Neutrophil (primary cell): ENCODE data around the gene CACNA1I.

Experiments used
- H3K27ac ChIP-seq: fragments of 200-600 bp; sonication (generic); 2 replicates; pipeline ENCODE4 v1.5.1; 2016; ENCODE audit warnings: mild to moderate bottlenecking, moderate library complexity
- H3K27me3 ChIP-seq: fragments of 200-600 bp; sonication (generic); 2 replicates; pipeline ENCODE4 v1.6.0; 2016; ENCODE audit warnings: mild to moderate bottlenecking
- H3K36me3 ChIP-seq: fragments of 200-600 bp; sonication (generic); 2 replicates; pipeline ENCODE4 v1.5.1; 2017
- H3K4me1 ChIP-seq, 2 experiments: fragments of 200-600 bp in 1 of 2; sonication (generic) in 1 of 2; 1 replicate in 1 of 2; 2 replicates in 1 of 2; pipeline versions ENCODE4 v1.5.1 to v1.6.1; 2013 to 2016; ENCODE audit warnings: low read depth in 1 of 2, low read length in 1 of 2, mild to moderate bottlenecking in 1 of 2, moderate library complexity in 1 of 2; ENCODE audit not compliant: control insufficient read depth in 1 of 2, insufficient read depth in 1 of 2
- H3K4me3 ChIP-seq, 2 experiments: fragments of 200-600 bp in 1 of 2; sonication (generic) in 1 of 2; 1 replicate in 1 of 2; 2 replicates in 1 of 2; pipeline ENCODE4 v1.5.1; 2013 to 2016; ENCODE audit warnings: low read depth in 1 of 2, low read length in 1 of 2, mild to moderate bottlenecking in 1 of 2, moderate library complexity in 1 of 2
- H3K9me3 ChIP-seq: fragments of 200-600 bp; sonication (generic); 2 replicates; pipeline ENCODE4 v1.5.1; 2016
- TF ChIP-seq, protein P1 (sequence below): fragments of 200-600 bp; sonication (generic); IDR thresholded peaks from 2 replicates; pipeline ENCODE4 v1.5.1; 2016; ENCODE audit warnings: antibody characterized with exemption

Gene CACNA1I

DNA sequence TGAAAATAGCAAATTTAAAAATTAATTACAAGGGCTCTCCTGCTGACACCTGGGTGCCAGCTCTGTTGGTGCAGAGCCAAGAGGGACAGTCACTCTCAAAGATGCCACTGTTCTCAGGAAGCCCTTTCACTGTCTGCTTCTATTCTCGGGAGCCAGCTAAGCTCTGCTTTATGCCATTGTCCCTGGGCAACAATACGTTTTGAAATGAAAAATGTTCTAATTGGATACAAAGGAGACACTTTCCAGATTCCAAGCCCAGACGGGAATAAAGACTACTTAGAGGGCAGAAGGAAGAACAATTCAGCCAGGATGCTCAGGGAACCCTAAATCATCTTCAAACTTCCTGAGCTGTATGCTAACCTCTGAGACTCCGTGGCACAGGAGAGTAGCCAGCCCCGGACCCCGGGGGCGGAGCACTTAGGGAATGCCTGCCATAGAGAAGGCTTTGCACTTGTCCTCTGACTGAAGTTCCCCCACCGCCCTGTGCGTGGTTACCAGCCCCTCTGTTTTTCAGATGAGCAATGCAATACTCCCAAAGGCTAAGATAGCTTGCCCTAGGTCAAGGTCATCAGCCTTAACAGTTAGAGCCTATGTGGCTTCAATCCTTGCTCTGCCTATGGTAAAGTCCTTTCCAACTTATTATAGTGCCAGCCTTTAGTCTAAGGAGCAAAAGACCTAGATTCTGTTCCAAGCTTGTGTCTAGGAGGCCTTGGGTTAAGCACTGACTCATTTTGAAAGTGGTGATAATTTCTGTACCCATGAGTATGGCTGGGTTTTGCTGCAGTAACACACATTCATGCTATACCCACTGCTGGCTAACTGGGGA lies 150.9 kb downstream of the CACNA1I start:
- H3K4me1 ChIP-seq = no peaks in the 10 kb centered on the region
- TF ChIP-seq, protein P1, sequence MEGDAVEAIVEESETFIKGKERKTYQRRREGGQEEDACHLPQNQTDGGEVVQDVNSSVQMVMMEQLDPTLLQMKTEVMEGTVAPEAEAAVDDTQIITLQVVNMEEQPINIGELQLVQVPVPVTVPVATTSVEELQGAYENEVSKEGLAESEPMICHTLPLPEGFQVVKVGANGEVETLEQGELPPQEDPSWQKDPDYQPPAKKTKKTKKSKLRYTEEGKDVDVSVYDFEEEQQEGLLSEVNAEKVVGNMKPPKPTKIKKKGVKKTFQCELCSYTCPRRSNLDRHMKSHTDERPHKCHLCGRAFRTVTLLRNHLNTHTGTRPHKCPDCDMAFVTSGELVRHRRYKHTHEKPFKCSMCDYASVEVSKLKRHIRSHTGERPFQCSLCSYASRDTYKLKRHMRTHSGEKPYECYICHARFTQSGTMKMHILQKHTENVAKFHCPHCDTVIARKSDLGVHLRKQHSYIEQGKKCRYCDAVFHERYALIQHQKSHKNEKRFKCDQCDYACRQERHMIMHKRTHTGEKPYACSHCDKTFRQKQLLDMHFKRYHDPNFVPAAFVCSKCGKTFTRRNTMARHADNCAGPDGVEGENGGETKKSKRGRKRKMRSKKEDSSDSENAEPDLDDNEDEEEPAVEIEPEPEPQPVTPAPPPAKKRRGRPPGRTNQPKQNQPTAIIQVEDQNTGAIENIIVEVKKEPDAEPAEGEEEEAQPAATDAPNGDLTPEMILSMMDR = no peak

DNA sequence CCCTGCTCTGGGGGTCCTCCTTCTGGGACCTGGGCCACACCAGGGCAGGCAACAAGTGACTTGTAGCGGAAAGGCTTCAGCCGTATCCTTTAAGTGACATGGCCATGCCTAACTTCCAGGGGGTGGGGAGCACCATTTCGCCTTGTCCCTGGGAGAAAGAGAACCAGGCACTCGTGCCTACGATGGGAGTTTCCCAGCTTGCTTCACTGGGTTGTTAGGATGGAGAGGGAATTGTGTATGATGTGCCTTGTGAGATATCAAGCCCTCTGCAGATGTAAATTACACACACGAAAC lies 151.4 kb downstream of the CACNA1I start:
- H3K36me3 ChIP-seq = no peaks in the 10 kb centered on the region
- H3K4me1 ChIP-seq = no peaks in the 10 kb centered on the region
- no peak overlapping the region for H3K4me3 ChIP-seq
- peaks cover 52% of the 10 kb centered on the region for H3K27me3 ChIP-seq
- H3K27ac ChIP-seq = no peak overlapping the region
- TF ChIP-seq, protein P1 = no peak
- no peaks in the 10 kb centered on the region for H3K9me3 ChIP-seq

More for the DNA sequence above, 150.9 kb downstream of the CACNA1I start:
- Histone ChIP-seq H3K27me3 (peaks cover 47% of the 10 kb centered on the region), H3K9me3 (no peaks in the 10 kb centered on the region), H3K36me3 (no peaks in the 10 kb centered on the region), H3K27ac (no peak overlapping the region), H3K4me3 (no peak overlapping the region)

GRCh38 chr22:39722501-39722900 lies 151.9 kb downstream of the CACNA1I start:
- H3K27ac ChIP-seq = no peak overlapping the region
- TF ChIP-seq, protein P1 = no peak
- H3K36me3 ChIP-seq = no peaks in the 10 kb centered on the region

GRCh38 chr22:39723463-39723862 lies 152.9 kb downstream of the CACNA1I start:
- no peak overlapping the region for H3K27ac ChIP-seq
- no peak overlapping the region for H3K4me3 ChIP-seq
- H3K9me3 ChIP-seq = no peaks in the 10 kb centered on the region
- no peaks in the 10 kb centered on the region for H3K36me3 ChIP-seq
- H3K4me1 ChIP-seq = no peaks in the 10 kb centered on the region
- H3K27me3 ChIP-seq = peaks cover 67% of the 10 kb centered on the region
- TF ChIP-seq, protein P1 = no peak

More at GRCh38 chr22:39722501-39722900, 151.9 kb downstream of the CACNA1I start:
- Histone ChIP-seq H3K4me3 (no peak overlapping the region), H3K27me3 (peaks cover 58% of the 10 kb centered on the region), H3K4me1 (no peaks in the 10 kb centered on the region), H3K9me3 (no peaks in the 10 kb centered on the region)

GRCh38 chr22:39723899-39724351 lies 153.4 kb downstream of the CACNA1I start:
- no peaks in the 10 kb centered on the region for H3K4me1 ChIP-seq
- H3K36me3 ChIP-seq = no peaks in the 10 kb centered on the region
- no peaks in the 10 kb centered on the region for H3K9me3 ChIP-seq
- TF ChIP-seq, protein P1 = no peak
- peaks cover 70% of the 10 kb centered on the region for H3K27me3 ChIP-seq
- H3K4me3 ChIP-seq = no peak overlapping the region
- no peak overlapping the region for H3K27ac ChIP-seq
